GM18861 (cell line): Measurements from ENCODE around the gene PROK1.
"Not testable (repeated sequence)": the region's sequence is repeated elsewhere in the genome, so short reads cannot be mapped to it uniquely, and the experiment has no call there.

Source experiments
- ATAC-seq: cut with Tn5 transposase; IDR thresholded peaks from one replicate; pipeline ENCODE4 v1.9.1; 2021; ENCODE audit not compliant: unreplicated experiment

Gene PROK1

GRCh38 chr1:110433213-110433612 is 17.7 kb upstream of the PROK1 start:
- no peak for ATAC-seq

GRCh38 chr1:110433803-110434202 is 17.1 kb upstream of the PROK1 start:
- ATAC-seq, result no peak

DNA sequence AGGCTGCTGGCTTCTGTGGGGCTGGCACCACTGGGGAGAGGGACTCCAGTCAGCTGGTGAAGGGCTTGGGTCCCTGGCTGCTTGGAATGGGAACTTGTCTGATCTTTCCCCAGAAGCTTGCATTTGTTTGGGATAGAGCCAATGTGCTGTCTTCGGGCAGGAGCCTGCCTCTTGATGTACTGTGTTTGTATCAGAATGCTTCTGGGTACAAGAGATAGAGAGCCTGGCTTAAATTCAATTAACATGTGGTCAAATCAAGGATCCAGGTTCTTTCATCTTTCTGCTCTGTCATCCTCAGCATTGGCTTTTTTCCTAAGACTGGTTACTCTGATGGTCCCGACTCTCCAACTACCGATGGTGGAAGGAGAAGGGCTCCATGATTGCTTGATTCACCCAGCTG is 16.0 kb upstream of the PROK1 start:
- no peak for ATAC-seq

GRCh38 chr1:110436635-110437034 is 14.3 kb upstream of the PROK1 start:
- ATAC-seq, result no peak

DNA sequence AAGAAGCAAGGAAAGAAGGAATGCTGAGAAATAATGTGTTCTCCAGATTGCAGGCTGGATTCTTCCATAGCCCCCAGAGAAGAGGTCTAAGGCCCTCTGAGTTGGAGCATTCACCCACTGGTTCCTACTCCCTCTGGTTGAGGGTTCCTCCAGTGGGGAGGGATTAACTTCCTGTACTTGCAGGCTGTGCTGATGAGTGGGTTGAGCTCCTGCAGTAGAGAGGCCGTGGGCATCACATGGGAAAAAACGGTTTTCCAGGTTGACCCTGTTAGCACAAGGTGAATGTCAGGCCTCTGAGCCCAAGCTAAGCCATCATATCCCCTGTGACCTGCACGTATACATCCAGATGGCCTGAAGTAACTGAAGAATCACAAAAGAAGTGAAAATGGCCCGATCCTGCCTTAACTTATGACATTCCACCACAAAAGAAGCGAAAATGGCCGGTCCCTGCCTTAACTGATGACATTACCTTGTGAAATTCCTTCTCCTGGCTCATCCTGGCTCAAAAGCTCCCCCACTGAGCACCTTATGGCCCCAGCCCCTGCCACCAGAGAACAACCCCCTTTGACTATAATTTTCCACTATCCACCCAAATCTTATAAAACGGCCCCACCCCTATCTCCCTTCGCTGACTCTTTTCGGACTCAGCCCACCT is 13.2 kb upstream of the PROK1 start:
- ATAC-seq, result not testable (repeated sequence)

GRCh38 chr1:110438893-110439292 is 12.1 kb upstream of the PROK1 start:
- no peak for ATAC-seq

- not testable (repeated sequence) for ATAC-seq
Observed at GRCh38 chr1:110439873-110440272, 11.1 kb upstream of the PROK1 start.

- ATAC-seq, result no peak
Observed at GRCh38 chr1:110440877-110441276, 10.1 kb upstream of the PROK1 start.

- ATAC-seq, result no peak
Observed at GRCh38 chr1:110441888-110442287, 9.1 kb upstream of the PROK1 start.

DNA sequence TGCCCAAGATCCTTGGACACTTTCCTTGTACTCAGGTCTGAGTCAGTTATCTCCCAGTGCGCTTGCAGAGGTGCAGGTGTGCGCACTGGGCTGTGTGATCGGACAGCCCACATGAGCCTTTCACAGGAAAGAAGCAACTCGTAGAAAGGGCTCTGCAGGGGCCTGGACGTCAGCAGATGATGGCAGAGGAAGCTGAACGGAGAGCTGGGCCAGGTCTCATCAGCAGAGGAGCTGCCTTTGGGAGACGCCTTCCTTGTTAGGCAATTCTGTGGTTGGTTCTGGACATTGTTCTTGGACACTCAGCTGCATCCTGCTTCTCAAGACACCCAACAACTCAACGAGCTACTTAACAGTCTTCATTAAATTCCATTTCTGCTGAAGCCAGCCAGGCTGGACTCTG is 7.5 kb upstream of the PROK1 start:
- ATAC-seq, result no peak

DNA sequence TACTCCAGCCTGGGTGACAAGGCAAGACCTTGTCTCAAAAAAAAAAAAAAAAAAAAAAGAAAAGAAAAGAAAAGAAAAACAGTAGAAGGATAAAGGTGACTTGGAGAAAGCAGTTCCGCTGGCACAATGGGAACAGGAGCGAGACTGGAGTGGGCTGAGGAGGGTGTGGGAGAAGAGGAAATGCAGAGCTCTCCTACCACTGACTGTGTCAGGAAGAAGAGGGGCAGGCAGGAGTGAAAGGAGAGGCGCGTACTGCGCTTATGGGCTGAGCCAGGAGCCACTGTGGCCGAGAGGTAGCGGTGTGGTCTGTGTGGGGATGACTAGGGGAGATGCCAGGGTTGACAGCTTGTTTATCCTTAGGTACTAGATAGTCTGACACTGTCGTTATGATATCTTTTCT is 6.4 kb upstream of the PROK1 start:
- no peak for ATAC-seq

GRCh38 chr1:110449661-110450651 is 993 bp upstream of the PROK1 start:
- ATAC-seq, result no peak

DNA sequence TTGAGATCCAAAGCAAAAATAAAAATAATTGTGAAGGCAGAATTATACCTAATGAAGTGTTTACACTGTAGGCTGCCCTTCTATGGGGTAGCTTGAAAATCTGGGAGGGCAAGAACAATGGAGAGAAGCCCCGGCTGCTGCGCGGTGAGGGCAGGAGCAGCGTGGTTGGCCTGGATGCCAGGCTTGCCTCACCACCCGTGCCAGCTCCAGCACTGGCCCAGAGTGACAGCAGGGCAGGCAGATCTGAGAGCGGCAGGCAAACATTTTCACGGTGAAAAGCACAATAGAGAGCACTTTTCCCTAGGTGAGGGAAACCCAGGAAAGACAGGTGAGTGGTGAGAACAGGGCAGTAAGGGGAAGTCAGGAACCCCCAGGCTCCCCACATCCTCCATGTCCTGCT is 1.4 kb downstream of the PROK1 start:
- ATAC-seq, result no peak

- ATAC-seq, result no peak
Observed at GRCh38 chr1:110453829-110454228, 2.9 kb downstream of the PROK1 start.

- no peak for ATAC-seq
Observed at GRCh38 chr1:110454328-110454727, 3.4 kb downstream of the PROK1 start.

- ATAC-seq, result no peak
Observed at GRCh38 chr1:110455151-110455550, 4.2 kb downstream of the PROK1 start.

GRCh38 chr1:110457206-110457605 is 6.3 kb downstream of the PROK1 start:
- ATAC-seq, result no peak

- no peak for ATAC-seq
Observed at GRCh38 chr1:110460253-110461220, 9.6 kb downstream of the PROK1 start.

GRCh38 chr1:110462093-110462492 is 11.1 kb downstream of the PROK1 start:
- no peak for ATAC-seq

GRCh38 chr1:110462964-110463363 is 12.0 kb downstream of the PROK1 start:
- no peak for ATAC-seq

- no peak for ATAC-seq
Observed at GRCh38 chr1:110463725-110464124, 12.8 kb downstream of the PROK1 start.
